Erythroblast (primary cell): ENCODE measurements around the gene ZEB2.

Experiments used
- GATA1 ChIP-seq: IDR thresholded peaks from 2 replicates; pipeline ENCODE4 v1.6.1; 2011; ENCODE audit warnings: low read depth, mild to moderate bottlenecking, control low read depth, low read length, moderate library complexity
- POLR2A ChIP-seq: IDR thresholded peaks from 2 replicates; pipeline ENCODE4 v1.6.1; 2011; ENCODE audit warnings: mild to moderate bottlenecking, low read length

DNA sequence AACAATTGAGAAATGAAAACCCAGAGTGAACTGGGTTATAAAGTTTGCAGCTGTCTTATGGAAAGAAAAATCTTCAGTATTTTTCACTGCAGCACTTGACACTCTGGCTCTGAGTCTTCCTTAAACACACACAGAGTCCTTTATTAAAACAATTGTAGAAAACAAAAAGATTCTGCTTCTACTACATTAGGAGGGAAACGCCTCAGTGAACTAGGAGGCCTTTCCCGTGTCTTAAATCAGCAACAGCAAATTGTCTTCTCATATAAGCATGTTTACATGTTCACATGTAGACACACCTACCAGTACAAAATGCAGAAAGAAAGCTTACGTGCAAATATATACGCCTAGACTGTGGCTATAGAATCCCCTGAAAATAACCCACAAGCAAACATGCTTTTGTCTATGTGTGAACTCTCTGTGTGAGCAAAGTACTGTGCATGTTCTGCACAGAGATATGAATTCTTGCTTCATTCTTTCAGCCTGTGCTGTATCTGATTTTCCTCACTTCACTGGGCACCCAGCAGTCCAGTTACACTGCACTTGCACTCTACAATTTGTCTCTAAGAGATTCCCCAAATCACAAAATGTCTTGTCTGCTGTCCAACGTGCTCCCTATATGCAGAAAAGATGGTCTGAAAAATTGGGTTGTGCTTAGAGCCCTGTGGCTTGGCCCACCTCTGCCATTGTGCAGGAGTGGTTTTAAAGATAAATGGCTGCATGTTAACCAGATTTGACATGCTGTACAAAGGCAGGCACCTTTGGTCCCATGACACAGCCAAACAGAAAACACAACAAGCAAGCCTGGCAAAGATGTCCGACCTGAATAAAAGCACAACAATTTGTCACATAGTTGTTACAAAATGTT, 24.5 kb downstream of the ZEB2 start:
- no peak for TF ChIP-seq GATA1
- no peak for TF ChIP-seq POLR2A
